Heart left ventricle (tissue), 13 donors: ENCODE data around the gene PCGF1.

Source experiments
- CTCF ChIP-seq, 12 donors: fragments of 200-600 bp; sonication (generic) in 4 of 12; IDR thresholded peaks; one replicate each; pipeline versions ENCODE4 v1.5.0 to v1.8.0; 2018 to 2022; ENCODE audit warnings: antibody characterized with exemption in 12 of 12, mild to moderate bottlenecking in 5 of 12
- POLR2A ChIP-seq, 2 donors: fragments of 450-650 bp; IDR thresholded peaks; one replicate each; pipeline ENCODE4 v1.6.1; 2017; ENCODE audit warnings: antibody characterized with exemption in 2 of 2, mild to moderate bottlenecking in 2 of 2, moderate library complexity in 2 of 2
- donor health status: ischemic (EF 13 %, LVEDD 7.1; RV severe dilation, severe dysfunction).
- donor health status: DM: no; HTN: yes; CAD: no.
- donor health status: DM: no; HTN: no; CAD: no.
- donor health status: ischemic (EF 25% LVEDD 6.9; RV normal size, moderate dysfunction).
- donor health status: ischemic (EF 25% LVEDD 5.7; RV mildly dilated, moderate dysfunction).
- donor health status: ischemic (EF 35%, LVEDD 5.7; RV mildly dilated, moderate dysfunction).
- donor health status: nonischemic (EF 11% LVEDD 7.7; RV severe dilation, severe dysfunction).
- donor health status: DM: yes; HTN: yes; CAD: no.
- donor health status: PGD.
- donor health status: ischemic (EF 29% LVEDD 5.4; RV normal size, mild dysfunction).
- donor health status: nonischemic (EF 23%, LVEDD 6.1; RV moderate dilation, normal function).

GRCh38 chr2:74507145-74507925, at the start of gene PCGF1:
- peak; percentile 21 to 64 (median 42) for TF ChIP-seq CTCF (IDR thresholded peaks at IDR 0.05)
- peak in 1 of 2 donors; percentile 55 for TF ChIP-seq POLR2A (IDR thresholded peaks at IDR 0.05)
